Testis (tissue), 3 donors: ENCODE data around the gene CAMKK2. TPM values are rescaled to one million over a fixed set of nuclear protein-coding genes. Genes with fewer than 3 reads are reported as not detected.

Source experiments
- DNase-seq: peaks from one replicate; pipeline ENCODE4 v3.0.0-alpha.2; 2019
- H3K27ac ChIP-seq, 2 donors: fragments of 200-600 bp; sonication (generic); one replicate each; pipeline ENCODE4 v1.5.1; 2019
- H3K27me3 ChIP-seq: fragments of 200-600 bp; sonication (generic); one replicate; pipeline ENCODE4 v1.5.1; 2019
- H3K36me3 ChIP-seq: fragments of 200-600 bp; sonication (generic); one replicate; pipeline ENCODE4 v1.5.1; 2017; ENCODE audit warnings: low read depth; ENCODE audit errors: missing control alignments
- H3K4me1 ChIP-seq: fragments of 200-600 bp; sonication (generic); one replicate; pipeline ENCODE4 v1.5.1; 2019
- H3K4me3 ChIP-seq, 2 donors: fragments of 200-600 bp; sonication (generic); one replicate each; pipeline ENCODE4 v1.5.1; 2017 to 2019
- H3K9me3 ChIP-seq: fragments of 200-600 bp; sonication (generic); one replicate; pipeline ENCODE4 v1.5.1; 2017
- POLR2A ChIP-seq: fragments of 450-650 bp; IDR thresholded peaks from one replicate; pipeline ENCODE4 v1.6.1; 2017; ENCODE audit warnings: antibody characterized with exemption, mild to moderate bottlenecking, moderate library complexity
- WGBS, 2 donors: methylation state at CpG; one replicate each; pipeline ENCODE4 v1.1.5; 2018; 5-methylcytosine and 5-hydroxymethylcytosine counted together
- intact Hi-C: fragments of 100-400 bp; cut with DNase I; formaldehyde crosslinking; loops from one replicate; pipeline ENCODE4 v1.15.1; 2023; ENCODE audit warnings: low total_unique reads
- polyA plus RNA-seq: library from polyadenylated mRNA; stranded (reverse); fragments of 350-450 nt; fragmentation: Illumina TruSeq; extraction: RNeasy Lipid Tissue Mini Kit (QIAGEN cat#74804); gene quantifications from one replicate; pipeline ENCODE4 v1.2.3, GENCODE V29; 2014; ENCODE audit warnings: low read depth, low replicate concordance; ENCODE audit not compliant: insufficient read depth
- total RNA-seq, 2 donors: library from RNA; depleted of rRNA; stranded (reverse); fragments of >200 nt; gene quantifications; one replicate each; pipeline ENCODE4 v1.2.3, GENCODE V29; 2016
- TF ChIP-seq, protein P1 (sequence below), 3 experiments: fragments of 450-650 bp in 2 of 3; fragments of 200-600 bp in 1 of 3; sonication (generic) in 1 of 3; IDR thresholded peaks; one replicate each; pipeline ENCODE4 v1.5.1; 2016 to 2019; ENCODE audit warnings: antibody characterized with exemption in 3 of 3, mild to moderate bottlenecking in 2 of 3, moderate library complexity in 1 of 3

The CAMKK2 gene
- total and polyA plus RNA-seq, 3 donors from 2014 or later, result 17.1 to 22.1 (median 21.5) TPM

DNA sequence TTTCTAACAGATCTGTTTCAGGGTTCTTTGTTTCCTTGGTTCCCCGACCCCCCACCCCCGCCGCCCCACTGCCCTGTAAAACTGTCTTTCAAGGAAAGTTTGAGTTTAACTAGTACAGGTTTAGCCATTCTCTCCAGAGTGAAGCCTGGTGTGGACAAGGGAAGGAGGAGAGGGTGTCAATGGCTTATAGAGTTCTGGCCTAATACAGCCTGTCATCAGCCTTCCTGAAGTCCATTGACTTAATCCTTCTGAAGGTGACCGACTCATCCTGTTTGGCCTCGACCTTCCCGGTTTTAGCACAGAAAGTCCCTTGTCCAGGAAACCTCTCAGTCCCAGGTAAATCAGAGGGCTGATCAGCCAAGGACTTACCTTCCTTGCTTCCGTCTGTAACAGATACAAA is 97.6 kb downstream of the CAMKK2 start:
- Histone ChIP-seq H3K27me3 (no peaks in the 10 kb centered on the region), H3K36me3 (no peaks in the 10 kb centered on the region), H3K4me3 (no peak overlapping the region), H3K9me3 (no peaks in the 10 kb centered on the region), H3K4me1 (no peaks in the 10 kb centered on the region), H3K27ac (no peak overlapping the region)
- 81 to 84% methylated on average over 7 of the region's 7 CpGs for WGBS, 2 donors
- no peak for DNase-seq
- intact Hi-C loops, result no loop called here
- TF ChIP-seq POLR2A, result no peak
- TF ChIP-seq, protein P1, sequence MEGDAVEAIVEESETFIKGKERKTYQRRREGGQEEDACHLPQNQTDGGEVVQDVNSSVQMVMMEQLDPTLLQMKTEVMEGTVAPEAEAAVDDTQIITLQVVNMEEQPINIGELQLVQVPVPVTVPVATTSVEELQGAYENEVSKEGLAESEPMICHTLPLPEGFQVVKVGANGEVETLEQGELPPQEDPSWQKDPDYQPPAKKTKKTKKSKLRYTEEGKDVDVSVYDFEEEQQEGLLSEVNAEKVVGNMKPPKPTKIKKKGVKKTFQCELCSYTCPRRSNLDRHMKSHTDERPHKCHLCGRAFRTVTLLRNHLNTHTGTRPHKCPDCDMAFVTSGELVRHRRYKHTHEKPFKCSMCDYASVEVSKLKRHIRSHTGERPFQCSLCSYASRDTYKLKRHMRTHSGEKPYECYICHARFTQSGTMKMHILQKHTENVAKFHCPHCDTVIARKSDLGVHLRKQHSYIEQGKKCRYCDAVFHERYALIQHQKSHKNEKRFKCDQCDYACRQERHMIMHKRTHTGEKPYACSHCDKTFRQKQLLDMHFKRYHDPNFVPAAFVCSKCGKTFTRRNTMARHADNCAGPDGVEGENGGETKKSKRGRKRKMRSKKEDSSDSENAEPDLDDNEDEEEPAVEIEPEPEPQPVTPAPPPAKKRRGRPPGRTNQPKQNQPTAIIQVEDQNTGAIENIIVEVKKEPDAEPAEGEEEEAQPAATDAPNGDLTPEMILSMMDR (IDR thresholded peaks at IDR 0.05), result no peak

DNA sequence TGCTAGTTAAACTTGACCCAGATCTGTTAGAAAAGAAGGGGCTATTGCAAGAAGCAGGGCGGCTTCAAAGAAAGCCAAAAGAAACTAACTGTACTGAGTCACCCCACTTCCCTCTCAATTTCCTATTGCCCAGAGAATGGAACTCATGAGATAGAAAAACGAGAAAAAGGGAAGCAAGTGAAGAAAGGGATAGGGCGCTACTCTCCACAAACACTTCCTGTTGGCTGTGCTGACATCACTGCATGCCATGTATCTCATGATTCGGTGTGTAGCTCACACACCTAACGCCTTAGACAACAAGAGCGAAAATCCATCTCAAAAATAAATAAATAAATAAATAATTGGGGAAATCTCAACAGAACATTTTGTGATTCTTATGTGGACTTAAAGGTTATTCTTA is 99.6 kb downstream of the CAMKK2 start:
- Histone ChIP-seq H3K27me3 (no peaks in the 10 kb centered on the region), H3K27ac (no peak overlapping the region), H3K4me3 (no peak overlapping the region), H3K36me3 (no peaks in the 10 kb centered on the region), H3K9me3 (no peaks in the 10 kb centered on the region), H3K4me1 (no peaks in the 10 kb centered on the region)
- 82 to 85% methylated on average over 6 of the region's 6 CpGs for WGBS, 2 donors
- DNase-seq, result no peak
- TF ChIP-seq POLR2A, result no peak
- TF ChIP-seq, protein P1 (IDR thresholded peaks at IDR 0.05), result no peak
- intact Hi-C loops, result no loop called here

GRCh38 chr12:121191151-121191550 is 105.4 kb downstream of the CAMKK2 start:
- WGBS, 2 donors, result 95 to 98% methylated on average over 3 of the region's 3 CpGs

GRCh38 chr12:121190523-121191031 is 105.9 kb downstream of the CAMKK2 start:
- no peaks in the 10 kb centered on the region for H3K27me3 ChIP-seq
- no peaks in the 10 kb centered on the region for H3K36me3 ChIP-seq
- WGBS, 2 donors, result 60 to 72% methylated on average over 2 of the region's 2 CpGs
- no peak for DNase-seq
- no peak overlapping the region for H3K27ac ChIP-seq
- H3K9me3 ChIP-seq, result no peaks in the 10 kb centered on the region
- no peak for TF ChIP-seq POLR2A
- TF ChIP-seq, protein P1 (IDR thresholded peaks at IDR 0.05), result no peak
- H3K4me1 ChIP-seq, result no peaks in the 10 kb centered on the region
- intact Hi-C loops, result no loop called here
- H3K4me3 ChIP-seq, result no peak overlapping the region

More at GRCh38 chr12:121191151-121191550, 105.4 kb downstream of the CAMKK2 start:
- no peak for TF ChIP-seq POLR2A
- TF ChIP-seq, protein P1 (IDR thresholded peaks at IDR 0.05), result no peak
- H3K4me3 ChIP-seq, result no peak overlapping the region
- H3K36me3 ChIP-seq, result no peaks in the 10 kb centered on the region
- no peaks in the 10 kb centered on the region for H3K4me1 ChIP-seq
- no peak for DNase-seq
- no peak overlapping the region for H3K27ac ChIP-seq
- intact Hi-C loops, result no loop called here
- H3K9me3 ChIP-seq, result no peaks in the 10 kb centered on the region
- no peaks in the 10 kb centered on the region for H3K27me3 ChIP-seq

GRCh38 chr12:121189619-121190155 is 106.8 kb downstream of the CAMKK2 start:
- Histone ChIP-seq H3K27ac (peak overlapping the region in 1 of 2 donors; percentile 37), H3K36me3 (no peaks in the 10 kb centered on the region), H3K4me3 (no peak overlapping the region), H3K9me3 (no peaks in the 10 kb centered on the region), H3K4me1 (no peaks in the 10 kb centered on the region), H3K27me3 (no peaks in the 10 kb centered on the region)
- no peak for DNase-seq
- no peak for TF ChIP-seq POLR2A
- TF ChIP-seq, protein P1 (IDR thresholded peaks at IDR 0.05), result no peak
- intact Hi-C loops, result no loop called here
- WGBS, 2 donors, result 77 to 78% methylated on average over 9 of the region's 9 CpGs
